HS-5 (cell line): ENCODE results near the gene MAST2.

Experiments used
- DNase-seq: peaks from one replicate; pipeline ENCODE4 v3.0.0-alpha.2; 2012; ENCODE audit warnings: low read depth

Gene MAST2

DNA sequence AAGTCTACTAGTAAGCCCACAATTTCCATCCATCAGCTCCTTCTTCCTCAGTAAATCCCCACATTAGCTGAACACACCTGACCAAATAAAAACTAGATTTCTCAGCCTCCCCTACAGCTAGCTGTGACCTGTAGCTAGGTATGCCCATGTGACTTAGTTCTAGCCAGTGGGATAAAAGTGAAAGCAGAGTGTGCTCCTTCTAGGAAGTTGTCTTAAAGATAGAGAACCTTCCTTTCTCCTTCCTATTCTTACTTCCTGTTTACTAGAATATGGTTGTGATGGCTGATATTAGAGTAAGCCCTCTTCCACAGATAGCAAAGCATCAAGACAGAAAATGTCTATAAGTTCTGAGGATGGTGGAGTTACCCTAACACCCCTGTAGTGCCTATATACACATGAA, 262.0 kb downstream of the MAST2 start:
- no peak for DNase-seq

- no peak for DNase-seq
Measured at GRCh38 chr1:46067652-46068051, 264.2 kb downstream of the MAST2 start.

GRCh38 chr1:46068525-46068924, 265.1 kb downstream of the MAST2 start:
- DNase-seq = no peak

DNA sequence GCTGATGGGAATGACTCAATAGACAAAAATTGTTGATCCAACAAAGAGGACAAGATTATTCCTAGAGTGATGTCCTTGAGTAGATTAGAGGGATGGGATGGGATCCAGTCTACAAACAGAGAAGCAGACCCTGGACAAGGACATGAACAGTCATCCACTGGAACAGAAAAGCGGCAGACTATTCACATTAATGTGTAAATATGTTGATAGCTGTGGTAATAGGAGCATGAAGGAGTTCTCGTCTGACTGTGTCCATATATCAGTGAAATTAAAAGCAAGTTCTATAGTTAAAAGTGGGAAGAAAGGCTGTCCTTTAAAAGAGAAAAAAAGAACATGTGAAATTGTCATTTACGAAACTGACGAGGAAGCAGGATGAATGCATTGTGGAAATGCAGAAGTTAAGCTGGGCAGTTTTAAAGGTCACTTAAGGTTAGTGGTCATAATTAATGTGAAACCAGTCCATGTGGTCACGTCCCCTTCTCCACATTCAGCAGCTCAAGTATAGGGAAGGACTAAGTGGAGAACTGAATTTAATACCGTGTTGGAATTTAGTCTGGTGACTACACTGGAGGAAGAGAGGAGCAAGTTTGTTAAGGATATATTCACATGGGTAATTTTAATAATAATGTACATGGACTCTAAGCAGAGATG, 266.9 kb downstream of the MAST2 start:
- DNase-seq = no peak

DNA sequence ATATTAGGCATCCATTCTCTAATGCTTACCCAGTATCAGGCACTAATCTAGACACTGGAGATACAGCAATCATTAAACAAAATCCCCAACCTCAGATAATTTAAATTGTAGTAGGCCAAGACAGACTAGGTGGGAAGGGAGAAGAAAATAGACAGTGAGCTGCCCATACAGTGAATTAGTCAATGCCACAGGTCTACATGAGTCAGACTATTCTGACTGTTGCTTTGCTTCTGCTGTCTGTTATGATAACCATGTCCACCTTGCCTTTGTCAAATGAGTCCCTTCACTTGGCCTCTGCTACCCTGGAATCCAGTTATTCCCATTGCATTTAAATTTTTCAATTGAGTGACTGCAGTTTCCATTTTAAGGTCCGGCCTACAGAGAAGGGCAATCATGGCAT, 269.6 kb downstream of the MAST2 start:
- no peak for DNase-seq

DNA sequence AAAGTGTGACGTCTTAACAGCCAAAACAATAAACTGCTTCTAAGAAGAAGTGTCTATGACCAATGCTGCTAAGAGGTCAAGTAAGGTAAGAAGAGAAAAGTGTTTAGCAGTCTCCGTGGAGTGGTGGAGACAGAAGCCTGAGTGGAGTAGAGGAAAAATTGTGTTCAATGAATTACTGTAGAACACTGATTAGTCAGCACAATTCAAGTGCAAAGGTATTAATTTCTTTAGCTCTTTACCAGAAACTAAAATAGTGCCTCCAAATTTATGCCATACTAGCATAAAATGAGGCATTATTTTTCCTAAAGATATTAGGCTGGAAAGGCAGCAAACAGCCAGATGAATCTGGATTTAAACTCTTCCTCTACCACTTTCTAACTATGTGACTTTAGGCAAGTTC, 272.9 kb downstream of the MAST2 start:
- DNase-seq = no peak

GRCh38 chr1:46077644-46078043, 274.2 kb downstream of the MAST2 start:
- DNase-seq = no peak

DNA sequence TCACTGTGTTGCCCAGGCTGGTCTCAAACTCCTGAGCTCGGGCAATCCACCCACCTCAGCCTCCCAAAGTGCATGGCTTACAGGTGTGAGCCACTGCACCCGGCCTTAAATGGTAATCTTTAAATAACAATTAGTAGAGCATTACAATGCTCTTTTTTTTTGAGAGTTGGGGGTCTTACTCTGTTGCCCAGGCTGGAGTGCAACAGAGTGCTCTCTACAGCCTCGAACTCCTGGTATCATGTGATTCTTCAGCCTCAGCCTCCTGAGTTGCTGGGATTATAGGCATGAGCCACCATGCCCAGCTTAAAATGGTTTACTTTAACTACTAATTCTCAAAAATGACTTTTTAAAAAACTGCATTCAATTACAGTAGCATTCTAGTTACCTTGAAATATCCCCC, 276.8 kb downstream of the MAST2 start:
- no peak for DNase-seq

DNA sequence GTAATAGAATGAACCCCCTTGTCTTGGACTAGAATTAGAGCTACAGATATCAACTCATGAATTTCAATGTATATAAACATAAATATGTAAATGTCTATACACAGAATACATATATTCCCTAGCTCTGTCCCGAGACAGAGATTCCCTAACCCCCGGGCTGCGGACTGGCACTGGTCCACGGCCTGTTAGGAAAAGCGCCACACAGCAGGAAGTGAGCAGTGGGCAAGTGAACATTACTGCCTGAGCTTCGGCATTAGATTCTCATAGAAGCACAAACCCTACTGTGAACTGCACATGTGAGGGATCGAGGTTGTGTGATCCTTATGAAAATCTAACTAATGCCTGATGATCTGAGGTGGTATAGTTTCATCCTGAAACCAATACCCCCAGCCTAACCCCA, 277.8 kb downstream of the MAST2 start:
- no peak for DNase-seq

- DNase-seq = no peak
Measured at GRCh38 chr1:46081619-46082018, 278.2 kb downstream of the MAST2 start.

DNA sequence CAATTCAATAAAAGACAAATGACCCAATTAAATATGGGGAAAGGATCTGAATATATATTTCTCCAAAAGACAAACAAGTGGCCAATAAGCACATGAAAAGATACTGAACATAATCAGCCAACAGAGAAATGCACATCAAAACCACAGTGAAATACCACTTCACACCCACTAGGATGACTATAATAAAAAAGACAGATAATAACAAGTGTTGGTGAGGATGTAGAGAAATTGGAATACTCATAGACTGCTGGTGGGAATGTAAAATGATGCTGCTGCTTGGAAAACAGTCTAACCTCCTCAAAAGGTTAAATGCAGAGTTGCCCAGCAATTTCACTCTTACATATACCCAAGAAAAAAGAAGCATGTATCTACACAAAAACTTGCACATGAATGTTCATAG, 280.2 kb downstream of the MAST2 start:
- DNase-seq = no peak

DNA sequence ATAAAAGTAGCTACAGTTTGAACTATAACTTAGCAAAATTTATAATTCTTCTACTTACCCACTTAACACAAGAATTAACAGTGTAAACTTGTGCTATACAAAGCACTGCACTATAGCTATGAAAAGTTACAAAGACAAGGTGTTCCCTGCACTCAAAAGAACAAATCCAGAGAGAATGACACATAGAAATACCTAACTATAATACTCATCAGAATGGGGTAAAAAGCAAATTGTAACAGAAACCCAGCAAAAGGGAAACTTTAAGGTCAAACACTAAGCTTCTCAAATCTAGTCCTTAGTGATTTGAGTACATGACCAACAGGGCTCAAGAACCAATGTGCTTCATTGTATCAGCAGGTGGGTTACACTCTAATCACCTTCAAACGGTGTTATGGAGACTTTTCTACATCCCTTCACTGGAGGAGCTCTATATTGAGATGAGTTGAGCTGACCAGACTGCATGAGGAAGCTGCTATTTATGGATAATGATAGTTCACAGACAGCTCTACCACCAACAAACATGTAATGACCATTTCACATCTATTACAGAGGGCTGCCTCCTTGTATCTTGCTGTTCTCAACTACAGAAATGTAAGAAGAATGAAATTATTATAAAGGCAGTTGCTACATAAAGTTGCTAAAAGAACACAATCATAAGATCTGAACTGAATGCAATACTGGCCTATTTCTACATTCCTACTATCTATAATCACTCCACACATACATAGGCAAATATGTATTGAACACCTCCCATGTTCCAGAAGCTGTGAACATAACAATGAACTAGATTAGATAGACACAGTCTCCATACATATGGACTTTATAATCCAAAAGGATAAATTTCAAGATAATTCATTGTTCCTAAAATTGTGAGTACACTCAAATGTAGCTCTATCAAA, 281.4 kb downstream of the MAST2 start:
- no peak for DNase-seq
